SK-MEL-5 (cell line): Measurements from ENCODE around the gene CKMT1A. TPM values are rescaled to one million over a fixed set of nuclear protein-coding genes. Genes with fewer than 3 reads are reported as not detected.
"Not testable (repeated sequence)": the region's sequence is repeated elsewhere in the genome, so short reads cannot be mapped to it uniquely, and the experiment has no call there.

ENCODE experiments used
- DNase-seq: peaks from one replicate; pipeline ENCODE4 v3.0.0-alpha.2; 2016; ENCODE audit warnings: low read depth, low spot score
- in situ Hi-C: cut with HindIII; loops from 2 replicates; pipeline ENCODE4 v1.10.0; 2016; ENCODE audit warnings: low sequenced_read_pairs, high pct_unique_total_duplicates, low pct_unique_long_range_greater_than_20kb
- polyA plus RNA-seq, 2 experiments: library from polyadenylated mRNA; depleted of rRNA; stranded (reverse); fragments of >200 nt; gene quantifications; 2 replicates each; pipeline ENCODE4 v1.2.3, GENCODE V29; 2015
- total RNA-seq: library from RNA; depleted of rRNA; stranded (reverse); fragments of >200 nt; shearing (Covaris generic); gene quantifications from 2 replicates; pipeline ENCODE4 v1.2.3, GENCODE V29; 2014; rRNA removed

The CKMT1A gene
- 18.5 and 25.8 TPM in 2 replicates for total RNA-seq
- polyA plus RNA-seq (2015; cell fraction: cytosol; rRNA removed), result 32.7 and 40.8 TPM in 2 replicates
- polyA plus RNA-seq (2015; cell fraction: nucleus; rRNA removed), result 46.0 and 66.4 TPM in 2 replicates

- not testable (repeated sequence) for DNase-seq
These were observed at the start of gene CKMT1A for GRCh38 chr15:43693148-43694022. Gene CKMT1A (plus strand): TSS chr15:43693859. CDS start chr15:43694051, 192 bp downstream.

GRCh38 chr15:43648649-43649429, 44.8 kb upstream of the CKMT1A start, which contains the start of gene CATSPER2:
Gene CATSPER2 (minus strand): TSS chr15:43648844. CDS start chr15:43648061, 783 bp downstream.
- in situ Hi-C loops, result no loop called here
- no peak for DNase-seq

More at GRCh38 chr15:43693148-43694022, at the start of gene CKMT1A:
- in situ Hi-C loops, result not testable (repeated sequence)

- DNase-seq, in situ Hi-C loops: not testable (repeated sequence)
These were observed 44.2 kb upstream of the CKMT1A start for GRCh38 chr15:43649430-43649926.

GRCh38 chr15:43659727-43660126, 33.9 kb upstream of the CKMT1A start:
- in situ Hi-C loops, DNase-seq: not testable (repeated sequence)

GRCh38 chr15:43662293-43662692, 31.4 kb upstream of the CKMT1A start:
- DNase-seq, in situ Hi-C loops: not testable (repeated sequence)

- in situ Hi-C loops, DNase-seq: not testable (repeated sequence)
These were observed 30.3 kb upstream of the CKMT1A start for GRCh38 chr15:43663333-43663732.

GRCh38 chr15:43666177-43666576, 27.5 kb upstream of the CKMT1A start:
- DNase-seq, in situ Hi-C loops: not testable (repeated sequence)

- in situ Hi-C loops, DNase-seq: not testable (repeated sequence)
These were observed 19.5 kb upstream of the CKMT1A start for GRCh38 chr15:43674175-43674574.

- DNase-seq, in situ Hi-C loops: not testable (repeated sequence)
These were observed 3.9 kb upstream of the CKMT1A start for GRCh38 chr15:43689604-43690301.

GRCh38 chr15:43692679-43693078, 980 bp upstream of the CKMT1A start:
- in situ Hi-C loops, DNase-seq: not testable (repeated sequence)

- in situ Hi-C loops, result no loop called here
- DNase-seq, result no peak
These were observed 8.5 kb downstream of the CKMT1A start for GRCh38 chr15:43702174-43702573.

- in situ Hi-C loops, result no loop called here
These were observed 9.2 kb downstream of the CKMT1A start for GRCh38 chr15:43702701-43703424.

GRCh38 chr15:43710431-43711131, 16.9 kb downstream of the CKMT1A start:
- DNase-seq, in situ Hi-C loops: not testable (repeated sequence)

More at GRCh38 chr15:43702701-43703424, 9.2 kb downstream of the CKMT1A start:
- no peak for DNase-seq

- in situ Hi-C loops, result no loop called here
- DNase-seq, result no peak
These were observed 29.5 kb downstream of the CKMT1A start for GRCh38 chr15:43723151-43723550.

GRCh38 chr15:43726306-43726705, 32.6 kb downstream of the CKMT1A start:
- in situ Hi-C loops, DNase-seq: not testable (repeated sequence)
